CD4-positive, alpha-beta T cell (primary cell): ENCODE results near the gene AICDA. TPM values are rescaled to one million over a fixed set of nuclear protein-coding genes. Genes with fewer than 3 reads are reported as not detected.

ENCODE experiments used
- ATAC-seq: fragments of 200-7000 bp; cut with Tn5 transposase; one replicate; pipeline ENCODE4 v1.10.0; 2022; ENCODE audit warnings: mild to moderate bottlenecking; ENCODE audit not compliant: poor library complexity
- CTCF ChIA-PET: fragments of 350-600 bp; sonication (Branson Sonifier 250); formaldehyde crosslinking; loops from one replicate; lab custom pipeline; 2021; ENCODE audit warnings: antibody characterized with exemption, inconsistent platforms; lab: Charles Lee
- POLR2A ChIA-PET: fragments of 350-600 bp; sonication (Branson Sonifier 250); formaldehyde crosslinking; loops from one replicate; lab custom pipeline; 2021; ENCODE audit warnings: antibody characterized with exemption, inconsistent platforms; lab: Charles Lee
- DNase-seq, 14 experiments: peaks; one replicate each; pipeline ENCODE4 v3.0.0-alpha.2; 2013 to 2020; ENCODE audit warnings: mixed read lengths in 2 of 14
- H3K27ac ChIP-seq, 2 donors: one replicate each; pipeline versions ENCODE4 v1.5.1 to v1.7.0; 2013; ENCODE audit warnings: low read length in 2 of 2, low read depth in 1 of 2, mild to moderate bottlenecking in 1 of 2
- H3K27me3 ChIP-seq, 2 experiments: 1 replicate in 1 of 2; 2 replicates in 1 of 2; pipeline versions ENCODE4 v1.6.1 to v1.7.0; 2013; ENCODE audit warnings: low read length in 2 of 2, control low read depth in 1 of 2, mild to moderate bottlenecking in 1 of 2, moderate library complexity in 1 of 2; ENCODE audit not compliant: insufficient read depth in 2 of 2, control insufficient read depth in 1 of 2
- H3K36me3 ChIP-seq: one replicate; pipeline ENCODE4 v1.6.1; 2013; ENCODE audit warnings: low read length, control low read depth; ENCODE audit not compliant: insufficient read depth
- H3K4me1 ChIP-seq: one replicate; pipeline ENCODE4 v1.6.1; 2013; ENCODE audit warnings: low read length, control low read depth; ENCODE audit not compliant: insufficient read depth
- H3K4me3 ChIP-seq: one replicate; pipeline ENCODE4 v1.5.1; 2013; ENCODE audit warnings: mild to moderate bottlenecking, low read length, moderate library complexity
- H3K9me3 ChIP-seq, 2 experiments: 1 replicate in 1 of 2; 2 replicates in 1 of 2; pipeline versions ENCODE4 v1.6.1 to v1.7.0; 2013; ENCODE audit warnings: low read length in 2 of 2, mild to moderate bottlenecking in 2 of 2, control low read depth in 1 of 2, moderate library complexity in 1 of 2; ENCODE audit not compliant: control insufficient read depth in 1 of 2, insufficient read depth in 1 of 2
- H3K27ac Mint-ChIP-seq: one replicate; pipeline ENCODE4 v1.8.0; 2020; ENCODE audit warnings: mixed read lengths
- H3K27me3 Mint-ChIP-seq: one replicate; pipeline ENCODE4 v1.8.0; 2021; ENCODE audit warnings: mixed read lengths
- H3K36me3 Mint-ChIP-seq: one replicate; pipeline ENCODE4 v1.8.0; 2021; ENCODE audit warnings: low read depth, mixed read lengths
- H3K4me1 Mint-ChIP-seq: one replicate; pipeline ENCODE4 v1.8.0; 2021; ENCODE audit warnings: low read depth, mixed read lengths
- H3K4me3 Mint-ChIP-seq: one replicate; pipeline ENCODE4 v1.8.0; 2020; ENCODE audit warnings: mild to moderate bottlenecking, mixed read lengths
- H3K9me3 Mint-ChIP-seq: one replicate; pipeline ENCODE4 v1.8.0; 2020; ENCODE audit warnings: mixed read lengths
- intact Hi-C, 2 experiments: fragments of 100-400 bp; cut with DNase I in 1 of 2; cut with micrococcal nuclease in 1 of 2; formaldehyde crosslinking; loops; one replicate each; pipeline versions ENCODE4 v1.15.1 to v1.9.0; 2023 to 2025; cut with DNase I, micrococcal nuclease
- total RNA-seq, 174 experiments: library from RNA in 2 of 174; stranded (reverse) in 2 of 174; gene quantifications; one replicate each; pipeline ENCODE4 v1.2.3 and lab custom pipeline; 2021 to 2026
- TF ChIP-seq, protein P1 (sequence below): fragments of 200-600 bp; IDR thresholded peaks from one replicate; pipeline ENCODE4 v1.8.0; 2022; ENCODE audit warnings: antibody characterized with exemption, mild to moderate bottlenecking

AICDA gene
- total RNA-seq, 2 experiments from 2014 or later: not detected

DNA sequence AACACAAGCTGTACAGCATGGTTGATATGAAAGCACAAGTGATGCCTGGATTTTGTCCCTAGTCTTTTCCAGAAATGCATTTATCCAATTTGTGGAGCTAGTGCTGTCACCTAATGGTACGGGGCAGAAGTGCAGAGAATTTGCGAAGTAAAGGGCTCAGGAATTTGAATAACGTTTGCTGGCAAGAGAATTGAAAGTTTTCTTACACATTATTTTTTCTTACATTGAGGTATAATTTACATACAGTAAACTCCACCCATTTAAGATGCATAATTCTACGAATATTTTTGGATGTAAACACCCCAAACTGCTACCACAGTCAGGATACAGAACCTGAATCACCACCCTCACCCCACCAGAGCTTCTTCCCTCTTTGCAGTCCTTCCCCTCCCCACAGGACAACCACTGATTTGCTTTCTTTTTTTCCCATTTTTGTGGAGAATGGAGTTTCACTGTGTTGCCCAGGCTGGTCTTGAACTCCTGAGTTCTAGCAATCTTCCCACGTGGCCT, 3.5 kb downstream of the AICDA start:
- peak; percentile 32 for ATAC-seq
- Histone ChIP-seq H3K36me3 (no peaks in the 10 kb centered on the region), H3K27me3 (no peaks in the 10 kb centered on the region), H3K9me3 (no peaks in the 10 kb centered on the region), H3K27ac (no peak overlapping the region), H3K4me3 (no peak overlapping the region), H3K4me1 (peaks cover 5% of the 10 kb centered on the region)
- Mint-ChIP-seq H3K9me3 (no peaks in the 10 kb centered on the region), H3K4me1 (peaks cover 12% of the 10 kb centered on the region), H3K36me3 (no peaks in the 10 kb centered on the region), H3K4me3 (peak overlapping the region; percentile 58), H3K27ac (no peak overlapping the region), H3K27me3 (peaks cover 7% of the 10 kb centered on the region)
- TF ChIP-seq, protein P1, sequence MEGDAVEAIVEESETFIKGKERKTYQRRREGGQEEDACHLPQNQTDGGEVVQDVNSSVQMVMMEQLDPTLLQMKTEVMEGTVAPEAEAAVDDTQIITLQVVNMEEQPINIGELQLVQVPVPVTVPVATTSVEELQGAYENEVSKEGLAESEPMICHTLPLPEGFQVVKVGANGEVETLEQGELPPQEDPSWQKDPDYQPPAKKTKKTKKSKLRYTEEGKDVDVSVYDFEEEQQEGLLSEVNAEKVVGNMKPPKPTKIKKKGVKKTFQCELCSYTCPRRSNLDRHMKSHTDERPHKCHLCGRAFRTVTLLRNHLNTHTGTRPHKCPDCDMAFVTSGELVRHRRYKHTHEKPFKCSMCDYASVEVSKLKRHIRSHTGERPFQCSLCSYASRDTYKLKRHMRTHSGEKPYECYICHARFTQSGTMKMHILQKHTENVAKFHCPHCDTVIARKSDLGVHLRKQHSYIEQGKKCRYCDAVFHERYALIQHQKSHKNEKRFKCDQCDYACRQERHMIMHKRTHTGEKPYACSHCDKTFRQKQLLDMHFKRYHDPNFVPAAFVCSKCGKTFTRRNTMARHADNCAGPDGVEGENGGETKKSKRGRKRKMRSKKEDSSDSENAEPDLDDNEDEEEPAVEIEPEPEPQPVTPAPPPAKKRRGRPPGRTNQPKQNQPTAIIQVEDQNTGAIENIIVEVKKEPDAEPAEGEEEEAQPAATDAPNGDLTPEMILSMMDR: peak; percentile 62
- POLR2A ChIA-PET: interaction anchor here (0.8 to 1.8 kb wide), 4 partner anchors 10 to 65 kb away, joined by 3 to 5 read pairs (median 4); no protein-coding TSS in a partner anchor
- peak in 3 of 14 experiments; percentile 18 to 44 (median 37) for DNase-seq
- intact Hi-C loops: loop anchor here in 1 of 2 experiments (5.0 kb wide), 1 partner anchor 62 kb away; no protein-coding TSS in a partner anchor
- CTCF ChIA-PET: interaction anchor here (0.6 to 3.3 kb wide), 5 partner anchors 14 to 1531 kb away, joined by 3 to 9 read pairs (median 3); no protein-coding TSS in a partner anchor

DNA sequence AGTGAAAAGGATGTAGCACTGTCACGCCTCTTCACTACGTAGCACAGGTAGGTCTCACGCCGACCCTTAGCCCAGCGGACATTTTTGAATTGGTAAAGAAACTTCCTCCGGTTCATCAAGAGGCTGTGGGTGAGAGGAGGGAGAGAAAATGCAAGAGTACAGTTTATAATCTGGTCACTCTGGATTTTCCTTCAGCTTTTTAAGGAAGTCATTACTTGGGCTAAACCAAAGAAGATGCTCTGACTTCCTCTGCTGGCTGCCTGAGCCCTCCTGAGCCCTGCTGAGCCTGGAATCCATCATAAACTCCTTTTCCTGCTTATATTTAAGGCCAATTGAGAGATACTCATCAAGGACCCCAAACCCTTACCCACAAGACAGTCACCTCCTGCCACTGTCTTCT, 5.8 kb downstream of the AICDA start:
- DNase-seq (no peak), ATAC-seq (no peak)
- no peak overlapping the region for H3K27ac Mint-ChIP-seq
- Histone ChIP-seq H3K27me3 (peaks cover 0 to 4% of the 10 kb centered on the region in 2 experiments), H3K4me1 (peaks cover 5% of the 10 kb centered on the region), H3K36me3 (no peaks in the 10 kb centered on the region), H3K9me3 (no peaks in the 10 kb centered on the region), H3K4me3 (no peak overlapping the region), H3K27ac (no peak overlapping the region)
- ChIA-PET CTCF (interaction anchor here (0.6 kb wide), 1 partner anchor 10 kb away, joined by 3 read pairs; no protein-coding TSS in a partner anchor), POLR2A (no interaction called here)
- intact Hi-C loops: loop anchor here in 1 of 2 experiments (5.0 kb wide), 1 partner anchor 60 kb away; no protein-coding TSS in a partner anchor
- peaks cover 13% of the 10 kb centered on the region for H3K27me3 Mint-ChIP-seq
- peaks cover 12% of the 10 kb centered on the region for H3K4me1 Mint-ChIP-seq
- TF ChIP-seq, protein P1: no peak
- H3K4me3 Mint-ChIP-seq: no peak overlapping the region
- H3K36me3 Mint-ChIP-seq: no peaks in the 10 kb centered on the region
- H3K9me3 Mint-ChIP-seq: no peaks in the 10 kb centered on the region

- POLR2A ChIA-PET: no interaction called here
Observed at GRCh38 chr12:8605057-8605456, 7.6 kb downstream of the AICDA start.

More at GRCh38 chr12:8605057-8605456, 7.6 kb downstream of the AICDA start:
- H3K4me3 ChIP-seq: no peak overlapping the region
- peaks cover 0 to 4% of the 10 kb centered on the region in 2 experiments for H3K27me3 ChIP-seq
- TF ChIP-seq, protein P1: no peak
- peaks cover 17% of the 10 kb centered on the region for H3K27me3 Mint-ChIP-seq
- peaks cover 12% of the 10 kb centered on the region for H3K4me1 Mint-ChIP-seq
- peaks cover 5% of the 10 kb centered on the region for H3K4me1 ChIP-seq
- no peaks in the 10 kb centered on the region for H3K9me3 Mint-ChIP-seq
- no peaks in the 10 kb centered on the region for H3K36me3 Mint-ChIP-seq
- no peaks in the 10 kb centered on the region for H3K36me3 ChIP-seq
- intact Hi-C loops: loop anchor here in 1 of 2 experiments (5.0 kb wide), 1 partner anchor 58 kb away; no protein-coding TSS in a partner anchor
- CTCF ChIA-PET: interaction anchor here (0.7 kb wide), 1 partner anchor 286 kb away, joined by 5 read pairs; no protein-coding TSS in a partner anchor
- H3K4me3 Mint-ChIP-seq: no peak overlapping the region
- no peaks in the 10 kb centered on the region for H3K9me3 ChIP-seq
- ATAC-seq: no peak
- no peak overlapping the region for H3K27ac ChIP-seq
- H3K27ac Mint-ChIP-seq: no peak overlapping the region
- DNase-seq: no peak
